DMS153 treated with DMSO at 0.1 percent for 48 hours (cell line): ENCODE measurements around the gene LRRC42.
"Not testable (repeated sequence)": the region's sequence is repeated elsewhere in the genome, so short reads cannot be mapped to it uniquely, and the experiment has no call there.

Source experiments
- DNase-seq: peaks from one replicate; lab custom pipeline; 2025; ENCODE audit not compliant: unreplicated experiment; lab: John Stamatoyannopoulos, UW

Gene LRRC42

GRCh38 chr1:53964109-53964508 lies 18.0 kb downstream of the LRRC42 start:
- no peak for DNase-seq

GRCh38 chr1:53966794-53967193 lies 20.6 kb downstream of the LRRC42 start:
- no peak for DNase-seq

DNA sequence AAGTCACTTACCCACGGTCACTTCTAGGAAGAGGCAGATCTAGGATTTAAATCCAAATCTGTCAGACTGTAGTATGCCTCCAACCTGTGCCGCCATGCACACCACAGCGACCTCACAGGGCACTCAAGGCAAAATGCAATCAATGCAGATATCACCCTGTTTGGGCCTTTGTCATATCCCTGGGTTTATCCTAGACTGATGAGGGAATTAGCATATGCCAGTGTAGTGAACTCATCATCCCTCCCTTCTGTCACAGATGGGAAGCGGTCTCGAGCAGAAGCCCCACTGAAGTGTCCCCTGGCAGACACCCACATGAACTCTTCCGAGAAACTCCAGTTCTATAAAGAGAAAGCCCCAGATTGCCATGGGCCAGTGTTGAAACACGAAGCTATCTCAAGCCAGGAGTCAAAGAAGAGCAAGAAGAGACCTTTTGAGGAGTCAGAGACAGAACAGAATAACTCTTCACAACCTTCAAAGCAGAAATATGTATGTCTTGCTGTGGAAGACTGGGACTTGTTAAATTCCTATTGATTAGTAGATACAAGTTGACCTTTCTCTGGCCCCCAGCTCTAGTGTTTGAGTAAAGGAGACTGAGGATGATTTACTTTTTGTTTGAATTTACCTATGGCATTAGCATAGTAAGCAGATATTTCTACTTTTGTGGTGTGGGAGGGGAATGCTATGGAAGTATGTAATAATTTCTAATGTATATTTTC lies 21.4 kb downstream of the LRRC42 start:
- DNase-seq: no peak

DNA sequence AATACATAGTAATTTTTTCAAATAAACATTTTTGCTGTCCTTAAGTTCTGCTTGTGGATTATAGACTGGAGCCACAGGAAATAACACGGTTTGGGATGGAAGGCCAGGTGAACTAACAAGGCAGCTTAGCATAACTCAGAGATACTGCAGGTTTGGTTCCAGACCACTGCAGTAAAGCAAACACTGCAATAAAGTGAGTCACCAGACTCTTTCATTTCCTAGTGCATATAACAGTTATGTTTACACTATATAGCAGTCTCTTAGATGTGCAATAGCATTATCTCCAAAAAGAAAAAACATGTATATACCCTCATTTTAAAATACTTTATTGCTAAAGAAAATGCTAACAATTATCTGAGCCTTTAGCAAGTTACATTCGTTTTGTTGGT lies 22.0 kb downstream of the LRRC42 start:
- DNase-seq: no peak

- DNase-seq: not testable (repeated sequence)
Observed at GRCh38 chr1:53969323-53969722, 23.2 kb downstream of the LRRC42 start.

GRCh38 chr1:53971718-53972117 lies 25.6 kb downstream of the LRRC42 start:
- DNase-seq: no peak

GRCh38 chr1:53975861-53976260 lies 29.7 kb downstream of the LRRC42 start:
- DNase-seq: no peak

DNA sequence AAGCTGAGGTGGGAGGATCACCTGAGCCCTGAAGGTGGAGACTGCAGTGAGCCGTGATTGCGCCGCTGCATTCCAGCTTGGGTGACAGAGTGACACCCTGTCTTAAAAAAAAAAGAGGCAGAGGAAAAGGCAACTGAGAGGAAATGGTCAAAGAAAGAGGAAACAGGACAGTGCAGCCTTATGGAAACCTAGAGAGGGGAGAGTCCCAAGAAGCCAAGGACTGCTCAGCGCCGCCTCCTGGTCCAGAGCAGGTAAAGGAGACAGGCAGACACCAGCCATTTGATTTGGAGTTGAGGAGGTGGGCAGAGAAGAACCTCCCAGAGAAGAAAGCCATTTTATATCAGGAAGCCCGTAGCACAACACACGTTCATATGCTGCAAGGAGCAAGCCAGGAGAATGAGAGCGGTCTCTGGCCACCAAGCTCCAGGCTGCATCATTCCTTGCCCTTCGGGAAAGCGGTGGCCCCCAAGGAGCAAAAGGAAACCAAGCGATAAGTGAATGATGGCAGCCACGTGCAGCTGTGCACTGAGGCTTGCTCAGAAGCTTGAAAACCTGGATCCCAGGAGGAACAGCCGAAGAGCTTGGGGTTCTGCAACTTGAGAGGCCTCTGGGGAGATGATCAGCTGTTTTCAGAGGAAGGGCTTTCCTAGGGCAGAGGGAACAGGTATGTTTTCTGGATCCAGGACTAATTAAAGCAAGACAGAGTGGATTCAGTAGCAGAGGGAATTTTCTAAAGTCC lies 33.7 kb downstream of the LRRC42 start:
- DNase-seq: no peak

GRCh38 chr1:53981220-53981619 lies 35.1 kb downstream of the LRRC42 start:
- DNase-seq: no peak

GRCh38 chr1:53982034-53982762 lies 36.0 kb downstream of the LRRC42 start:
- DNase-seq: peak; percentile 54

DNA sequence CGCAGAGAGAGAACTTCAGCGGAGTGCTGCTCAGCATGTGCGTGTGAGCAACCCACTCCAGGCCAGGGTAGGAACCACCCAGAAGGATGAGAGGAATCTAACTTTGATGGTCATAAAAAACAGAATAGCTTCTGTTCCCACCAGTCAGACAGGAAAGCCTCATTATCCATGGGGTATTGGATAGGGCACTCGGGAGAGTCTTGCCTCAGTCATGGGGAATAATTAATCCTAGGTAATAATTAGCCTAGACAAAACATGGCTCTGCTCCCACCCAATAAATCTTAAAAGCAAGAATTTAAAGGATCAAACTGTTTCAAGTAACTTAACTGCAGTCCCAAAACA lies 36.6 kb downstream of the LRRC42 start:
- DNase-seq: no peak

- no peak for DNase-seq
Observed at GRCh38 chr1:53984726-53985125, 38.6 kb downstream of the LRRC42 start.

DNA sequence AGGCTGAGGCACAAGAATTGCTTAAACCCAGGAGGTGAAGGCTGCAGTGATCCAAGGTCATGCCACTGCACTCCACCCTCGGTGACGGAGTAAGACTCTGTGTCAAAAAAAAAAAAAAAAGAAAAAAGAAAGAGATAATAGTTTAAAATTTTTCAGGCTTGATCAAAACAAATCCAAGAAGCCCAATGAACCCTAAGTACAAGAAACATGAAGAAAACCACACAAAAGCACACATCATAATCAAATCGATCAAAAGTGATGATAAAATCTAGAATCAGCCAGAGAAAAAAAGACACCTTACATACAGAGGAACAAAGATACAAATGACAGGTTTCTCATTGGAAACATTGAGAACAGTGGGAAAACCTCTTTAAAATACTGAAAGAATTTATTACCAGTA lies 40.3 kb downstream of the LRRC42 start:
- DNase-seq: no peak

DNA sequence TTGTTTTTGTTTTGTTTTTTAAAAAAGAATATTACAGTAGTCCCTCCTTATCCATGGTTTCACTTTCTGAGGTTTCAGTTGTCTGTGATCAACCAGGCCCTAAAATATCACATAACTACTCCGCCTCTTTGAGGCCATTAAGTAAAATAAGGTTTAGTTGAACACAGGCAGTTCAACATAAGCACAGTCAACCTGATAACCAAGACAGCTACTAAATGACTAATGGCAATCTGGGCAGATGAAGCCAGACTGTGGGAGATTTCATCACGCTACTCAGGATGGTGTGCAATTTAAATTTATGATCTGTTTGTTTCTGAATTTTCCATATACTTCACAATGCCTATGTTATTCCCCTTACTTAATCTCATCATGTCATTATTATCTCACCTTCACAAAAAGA lies 41.7 kb downstream of the LRRC42 start:
- no peak for DNase-seq

GRCh38 chr1:53992085-53992874 lies 46.1 kb downstream of the LRRC42 start:
- no peak for DNase-seq

DNA sequence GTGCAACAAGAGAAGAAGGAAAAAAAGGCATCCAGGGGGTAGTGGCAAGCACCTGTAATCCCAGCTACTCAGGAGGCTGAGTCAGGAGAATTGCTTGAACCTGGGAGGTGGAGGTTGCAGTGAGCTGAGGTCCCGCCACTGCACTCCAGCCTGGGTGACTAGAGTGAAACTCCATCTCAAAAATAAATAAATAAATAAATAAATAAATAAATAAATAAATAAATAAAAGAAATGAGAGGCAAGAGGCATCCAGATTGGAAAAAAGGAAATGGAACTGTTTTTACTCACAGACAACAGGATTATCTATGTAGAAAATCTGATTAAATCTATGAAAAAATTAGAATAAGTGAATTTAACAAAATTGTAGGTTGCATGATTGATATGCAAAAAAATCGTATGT lies 48.4 kb downstream of the LRRC42 start:
- not testable (repeated sequence) for DNase-seq

- DNase-seq: no peak
Observed at GRCh38 chr1:53995683-53996082, 49.5 kb downstream of the LRRC42 start.

GRCh38 chr1:53998223-53998622 lies 52.1 kb downstream of the LRRC42 start:
- no peak for DNase-seq

GRCh38 chr1:53999920-54000319 lies 53.8 kb downstream of the LRRC42 start:
- DNase-seq: no peak

DNA sequence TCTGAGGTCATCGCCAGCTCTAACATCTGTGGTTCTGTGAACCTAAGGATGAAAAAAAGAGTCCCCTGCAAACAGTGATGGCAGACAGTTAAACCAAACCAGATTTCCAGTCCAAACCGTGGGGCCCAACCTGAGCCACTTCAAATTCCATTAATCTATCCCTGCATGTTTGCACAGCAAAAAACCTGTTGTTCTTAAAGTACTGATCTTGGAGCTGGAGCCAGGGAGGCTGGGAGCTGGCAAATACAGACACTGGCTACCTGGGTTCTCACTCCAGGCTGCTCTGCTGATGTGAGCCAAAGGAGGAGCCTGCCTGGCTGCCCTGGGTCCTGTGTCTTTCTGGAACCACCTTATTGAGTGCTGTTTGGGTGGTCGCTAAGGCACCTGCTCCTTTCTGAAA lies 55.4 kb downstream of the LRRC42 start:
- DNase-seq: peak; percentile 66

DNA sequence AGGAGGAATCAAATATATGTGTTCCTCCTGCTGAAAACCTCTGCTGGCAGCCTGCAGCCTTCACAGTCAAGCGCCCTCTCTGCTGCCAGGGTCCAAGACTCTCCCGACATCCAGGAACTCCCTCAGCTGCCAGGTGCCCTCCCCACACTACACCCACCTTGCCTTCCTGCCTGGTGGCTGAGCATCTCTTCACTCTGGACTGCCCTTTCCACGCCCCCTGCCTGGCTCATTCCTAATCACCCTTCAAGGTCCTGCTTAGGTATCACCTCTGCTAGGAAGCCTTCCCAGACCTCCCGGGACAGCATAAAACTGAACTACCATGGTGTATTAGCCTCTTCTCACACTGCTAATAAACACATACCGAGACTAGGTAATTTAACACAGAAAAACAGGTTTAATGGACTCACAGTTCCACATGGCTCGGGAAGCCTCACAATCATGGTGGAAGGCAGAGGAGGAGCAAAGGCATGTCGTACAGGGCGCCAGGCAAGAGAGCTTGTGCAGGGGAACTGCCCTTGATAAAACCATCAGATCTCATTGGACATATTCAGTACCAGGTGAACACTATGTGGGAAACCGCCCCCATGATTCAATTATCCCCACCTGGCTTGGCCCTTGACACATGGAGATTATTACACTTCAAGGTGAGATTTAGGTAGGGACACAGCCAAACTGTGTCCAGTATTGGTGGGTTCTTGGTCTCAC lies 56.5 kb downstream of the LRRC42 start:
- no peak for DNase-seq
